Measurements from ENCODE around the gene GNAI3.
A peak's percentile ranks its signal among the peaks of the same experiment; 100 is the strongest.

GRCh38 chr1:109649491-109649914 is 101.1 kb downstream of the GNAI3 start:
- TF ChIP-seq POLR2A (IDR thresholded peaks at IDR 0.05): no peak
- peak in 1 of 6 experiments; percentile 9 for TF ChIP-seq CTCF (IDR thresholded peaks at IDR 0.05)
- no peak for TF ChIP-seq EP300 (IDR thresholded peaks at IDR 0.05)

Data from upper lobe of left lung (tissue), 4 donors.